ENCODE data around the gene DES. TPM values are rescaled to one million over a fixed set of nuclear protein-coding genes. Genes with fewer than 3 reads are reported as not detected.

DES gene
- total RNA-seq, 1 experiment from 2014 or later, result not detected

DNA sequence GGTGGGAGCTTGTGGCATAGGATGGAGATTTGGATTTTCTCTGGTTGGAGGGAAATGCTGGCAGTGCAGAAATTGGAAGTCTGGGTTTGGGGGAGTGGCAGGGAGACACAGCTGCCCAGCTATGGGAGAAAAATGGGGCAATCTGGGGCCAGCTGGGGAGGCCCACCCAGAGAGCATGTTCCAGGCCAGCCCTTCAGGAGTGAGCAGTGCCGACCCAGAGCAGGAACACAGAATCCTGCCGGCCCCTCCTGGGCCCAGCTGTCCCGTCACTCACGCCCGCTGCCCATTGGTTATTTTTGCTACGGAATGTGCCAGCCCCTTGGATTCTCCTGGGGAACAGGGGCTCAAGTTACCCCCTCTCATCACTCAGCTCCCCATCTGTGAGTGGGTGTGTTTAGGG is 21.3 kb downstream of the DES start:
- ChIA-PET POLR2A (no interaction called here), CTCF (interaction anchor here (0.9 to 1.7 kb wide), 2 partner anchors 19 to 51 kb away, joined by 4 read pairs; partner anchors contain the start of gene DNPEP)
- Histone ChIP-seq H3K4me1 (peaks cover 10% of the 10 kb centered on the region), H3K4me3 (ENCODE audit: low read depth, low read length) (no peak overlapping the region), H3K36me3 (ENCODE audit: control insufficient read depth, insufficient read depth, low read length) (no peaks in the 10 kb centered on the region), H3K27me3 (replicated peaks; ENCODE audit: control insufficient read depth, insufficient read depth, low read length) (no peaks in the 10 kb centered on the region), H3K9me3 (no peaks in the 10 kb centered on the region)
- Mint-ChIP-seq H3K4me3 (ENCODE audit: unreplicated experiment) (no peak overlapping the region), H3K27me3 (ENCODE audit: insufficient read depth, unreplicated experiment) (no peaks in the 10 kb centered on the region), H3K27ac (ENCODE audit: unreplicated experiment) (no peak overlapping the region), H3K9me3 (ENCODE audit: unreplicated experiment) (no peaks in the 10 kb centered on the region), H3K4me1 (ENCODE audit: low read depth, unreplicated experiment) (no peaks in the 10 kb centered on the region), H3K36me3 (ENCODE audit: insufficient read depth, unreplicated experiment) (no peaks in the 10 kb centered on the region)
- intact Hi-C loops (cut with micrococcal nuclease; ENCODE audit: unreplicated experiment), result no loop called here
- BruUV-seq (replicated peaks), result no TSS peak
- DNase-seq, result no peak
- TF ChIP-seq, protein P1, sequence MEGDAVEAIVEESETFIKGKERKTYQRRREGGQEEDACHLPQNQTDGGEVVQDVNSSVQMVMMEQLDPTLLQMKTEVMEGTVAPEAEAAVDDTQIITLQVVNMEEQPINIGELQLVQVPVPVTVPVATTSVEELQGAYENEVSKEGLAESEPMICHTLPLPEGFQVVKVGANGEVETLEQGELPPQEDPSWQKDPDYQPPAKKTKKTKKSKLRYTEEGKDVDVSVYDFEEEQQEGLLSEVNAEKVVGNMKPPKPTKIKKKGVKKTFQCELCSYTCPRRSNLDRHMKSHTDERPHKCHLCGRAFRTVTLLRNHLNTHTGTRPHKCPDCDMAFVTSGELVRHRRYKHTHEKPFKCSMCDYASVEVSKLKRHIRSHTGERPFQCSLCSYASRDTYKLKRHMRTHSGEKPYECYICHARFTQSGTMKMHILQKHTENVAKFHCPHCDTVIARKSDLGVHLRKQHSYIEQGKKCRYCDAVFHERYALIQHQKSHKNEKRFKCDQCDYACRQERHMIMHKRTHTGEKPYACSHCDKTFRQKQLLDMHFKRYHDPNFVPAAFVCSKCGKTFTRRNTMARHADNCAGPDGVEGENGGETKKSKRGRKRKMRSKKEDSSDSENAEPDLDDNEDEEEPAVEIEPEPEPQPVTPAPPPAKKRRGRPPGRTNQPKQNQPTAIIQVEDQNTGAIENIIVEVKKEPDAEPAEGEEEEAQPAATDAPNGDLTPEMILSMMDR (IDR thresholded peaks at IDR 0.05; ENCODE audit: insufficient read depth in 1 of 2, low read depth in 1 of 2, low read length in 1 of 2, severe bottlenecking in 1 of 2, unreplicated experiment in 1 of 2), result no peak

DNA sequence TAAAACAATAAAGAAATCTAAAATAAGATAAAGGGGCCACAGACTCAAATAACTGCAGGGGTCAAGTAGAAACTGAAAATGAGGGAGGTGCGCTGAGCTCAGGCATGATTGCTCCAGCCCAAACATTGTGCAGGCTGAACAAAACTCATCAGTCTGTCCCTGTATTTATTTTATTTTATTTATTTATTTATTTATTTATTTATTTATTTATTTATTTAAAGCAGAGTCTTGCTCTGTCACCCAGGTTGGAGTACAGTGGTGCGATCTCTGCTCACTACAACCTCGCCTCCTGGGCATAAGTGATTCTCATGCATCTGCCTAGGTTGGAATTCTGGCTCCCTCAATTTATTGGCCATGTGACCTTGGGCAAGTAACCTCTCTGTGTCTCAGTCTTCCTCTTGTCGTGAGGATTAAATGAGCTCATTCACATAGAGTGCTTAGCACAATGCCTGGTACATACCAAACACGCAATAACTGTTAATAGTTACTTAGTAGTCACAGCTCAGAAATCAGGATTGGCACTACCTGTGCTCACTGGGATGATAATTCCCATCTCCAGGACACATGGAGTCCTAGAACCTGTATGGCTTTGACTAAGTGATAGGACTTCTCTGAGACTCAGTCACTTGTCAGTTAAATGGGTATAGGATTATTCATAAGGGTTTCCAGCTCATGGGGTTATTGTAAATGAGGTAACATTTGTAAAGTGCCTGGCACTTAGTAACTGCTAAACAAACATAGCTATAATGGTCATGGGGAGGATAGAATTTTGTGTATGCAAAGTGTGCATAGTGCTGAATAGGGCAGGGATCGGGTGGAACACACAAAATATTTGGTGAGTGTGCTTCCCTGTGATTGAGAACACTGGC is 22.4 kb downstream of the DES start:
- Mint-ChIP-seq H3K27ac (ENCODE audit: unreplicated experiment) (no peak overlapping the region), H3K27me3 (ENCODE audit: insufficient read depth, unreplicated experiment) (no peaks in the 10 kb centered on the region), H3K9me3 (ENCODE audit: unreplicated experiment) (no peaks in the 10 kb centered on the region), H3K4me1 (ENCODE audit: low read depth, unreplicated experiment) (no peaks in the 10 kb centered on the region), H3K36me3 (ENCODE audit: insufficient read depth, unreplicated experiment) (no peaks in the 10 kb centered on the region), H3K4me3 (ENCODE audit: unreplicated experiment) (peak overlapping the region; percentile 86)
- Histone ChIP-seq H3K4me1 (peaks cover 10% of the 10 kb centered on the region), H3K4me3 (ENCODE audit: low read depth, low read length) (no peak overlapping the region; the same call in 1 of the 2 replicates), H3K36me3 (ENCODE audit: control insufficient read depth, insufficient read depth, low read length) (no peaks in the 10 kb centered on the region), H3K9me3 (no peaks in the 10 kb centered on the region), H3K27me3 (replicated peaks; ENCODE audit: control insufficient read depth, insufficient read depth, low read length) (no peaks in the 10 kb centered on the region)
- DNase-seq, result no peak
- ChIA-PET POLR2A (no interaction called here), CTCF (interaction anchor here (0.6 to 1.9 kb wide), 4 partner anchors 38 to 321 kb away, joined by 4 to 8 read pairs (median 4); partner anchors contain the start of gene DNPEP)
- intact Hi-C loops (cut with micrococcal nuclease; ENCODE audit: unreplicated experiment), result loop anchor here (5.0 kb wide), 1 partner anchor 53 kb away; the partner anchor contains the start of gene DNPEP
- BruUV-seq (replicated peaks), result no TSS peak
- TF ChIP-seq, protein P1 (IDR thresholded peaks at IDR 0.05; ENCODE audit: insufficient read depth in 1 of 2, low read depth in 1 of 2, low read length in 1 of 2, severe bottlenecking in 1 of 2, unreplicated experiment in 1 of 2), result no peak

- H3K27me3 Mint-ChIP-seq (ENCODE audit: insufficient read depth, unreplicated experiment), result no peaks in the 10 kb centered on the region
- no peaks in the 10 kb centered on the region for H3K36me3 Mint-ChIP-seq (ENCODE audit: insufficient read depth, unreplicated experiment)
- H3K9me3 Mint-ChIP-seq (ENCODE audit: unreplicated experiment), result no peaks in the 10 kb centered on the region
- Histone ChIP-seq H3K36me3 (ENCODE audit: control insufficient read depth, insufficient read depth, low read length) (no peaks in the 10 kb centered on the region), H3K4me3 (ENCODE audit: low read depth, low read length) (peak overlapping the region; percentile 55), H3K4me1 (peaks cover 10% of the 10 kb centered on the region), H3K27me3 (replicated peaks; ENCODE audit: control insufficient read depth, insufficient read depth, low read length) (no peaks in the 10 kb centered on the region), H3K9me3 (no peaks in the 10 kb centered on the region)
- intact Hi-C loops (cut with micrococcal nuclease; ENCODE audit: unreplicated experiment), result loop anchor here (1.0 to 5.0 kb wide), 2 partner anchors 18 to 54 kb away; partner anchors contain the start of gene DNPEP
- H3K4me3 Mint-ChIP-seq (ENCODE audit: unreplicated experiment), result peak overlapping the region; percentile 86
- peak overlapping the region; percentile 53 for H3K27ac Mint-ChIP-seq (ENCODE audit: unreplicated experiment)
- DNase-seq, result peak; percentile 69 to 72
- ChIA-PET CTCF (interaction anchor here (0.6 to 1.9 kb wide), 12 partner anchors 16 to 440 kb away, joined by 3 to 8 read pairs (median 6); partner anchors contain the start of gene DNPEP), POLR2A (interaction anchor here (0.5 to 1.1 kb wide), 5 partner anchors 37 to 157 kb away, joined by 3 to 4 read pairs (median 3); partner anchors contain the start of gene GMPPA)
- H3K4me1 Mint-ChIP-seq (ENCODE audit: low read depth, unreplicated experiment), result no peaks in the 10 kb centered on the region
- TF ChIP-seq, protein P1 (IDR thresholded peaks at IDR 0.05; ENCODE audit: insufficient read depth in 1 of 2, low read depth in 1 of 2, low read length in 1 of 2, severe bottlenecking in 1 of 2, unreplicated experiment in 1 of 2), result no peak
- BruUV-seq (replicated peaks), result no TSS peak
Observed at GRCh38 chr2:219441451-219442255, 23.5 kb downstream of the DES start.
